Body of pancreas (tissue), 4 donors: ENCODE results near the gene CCDC81. TPM values are rescaled to one million over a fixed set of nuclear protein-coding genes. Genes with fewer than 3 reads are reported as not detected.

ENCODE experiments used
- ATAC-seq: fragments of 150-250 bp; one replicate; pipeline ENCODE4 v1.9.1; 2016
- DNase-seq, 4 donors: peaks; one replicate each; pipeline ENCODE4 v3.0.0-alpha.2; 2019
- H3K27ac ChIP-seq, 4 donors: fragments of 200-600 bp; sonication (generic); 1 replicate in 3 of 4; 2 replicates in 1 of 4; pipeline versions ENCODE4 v1.5.1 to v1.6.1; 2016 to 2019; ENCODE audit warnings: mild to moderate bottlenecking in 1 of 4, mixed read lengths in 1 of 4, moderate library complexity in 1 of 4
- H3K27me3 ChIP-seq, 2 donors: fragments of 200-600 bp; sonication (generic); one replicate each; pipeline ENCODE4 v1.6.0; 2016; ENCODE audit warnings: mild to moderate bottlenecking in 1 of 2
- H3K36me3 ChIP-seq, 2 donors: fragments of 200-600 bp; sonication (generic); replicated peaks in 1 of 2; 2 replicates each; pipeline ENCODE4 v1.5.1; 2016; ENCODE audit warnings: low read depth in 2 of 2; ENCODE audit not compliant: insufficient read depth in 1 of 2
- H3K4me1 ChIP-seq: fragments of 200-600 bp; sonication (generic); one replicate; pipeline ENCODE4 v1.6.0; 2016
- H3K4me3 ChIP-seq, 2 donors: fragments of 200-600 bp; sonication (generic); 1 replicate in 1 of 2; 2 replicates in 1 of 2; pipeline ENCODE4 v1.5.1; 2016 to 2019
- H3K9me3 ChIP-seq, 3 donors: fragments of 200-600 bp; sonication (generic); 1 replicate in 2 of 3; 2 replicates in 1 of 3; pipeline ENCODE4 v1.5.1; 2016
- CTCF ChIP-seq, 7 experiments: fragments of 450-650 bp in 4 of 7; fragments of 200-600 bp in 3 of 7; sonication (generic) in 3 of 7; IDR thresholded peaks; one replicate each; pipeline ENCODE4 v1.5.1; 2016 to 2019; ENCODE audit warnings: antibody characterized with exemption in 7 of 7
- POLR2A ChIP-seq, 3 donors: fragments of 450-650 bp; IDR thresholded peaks; one replicate each; pipeline ENCODE4 v1.6.1; 2016; ENCODE audit warnings: antibody characterized with exemption in 3 of 3, mild to moderate bottlenecking in 2 of 3
- WGBS, 2 donors: methylation state at CpG; one replicate each; pipeline ENCODE4 v1.1.5; 2017; 5-methylcytosine and 5-hydroxymethylcytosine counted together
- intact Hi-C: fragments of 100-400 bp; cut with DNase I; formaldehyde crosslinking; loops from one replicate; pipeline ENCODE4 v1.15.1; 2023
- total RNA-seq, 2 donors: library from RNA; depleted of rRNA; stranded (reverse); fragments of >200 nt; gene quantifications; one replicate each; pipeline ENCODE4 v1.1.0, GENCODE V29; 2016

Gene CCDC81
- total RNA-seq, 2 donors from 2014 or later, result 0.52 TPM; not detected in 1

GRCh38 chr11:86372586-86372985 is 2.1 kb upstream of the CCDC81 start:
- Histone ChIP-seq H3K27me3 (no peaks in the 10 kb centered on the region), H3K4me1 (peaks cover 7% of the 10 kb centered on the region), H3K27ac (no peak overlapping the region), H3K9me3 (no peaks in the 10 kb centered on the region), H3K4me3 (no peak overlapping the region), H3K36me3 (no peaks in the 10 kb centered on the region)
- ATAC-seq, result no peak
- no peak for TF ChIP-seq POLR2A (IDR thresholded peaks at IDR 0.05)
- no peak for DNase-seq
- intact Hi-C loops, result no loop called here

GRCh38 chr11:86374069-86374468 is 618 bp upstream of the CCDC81 start:
- H3K4me1 ChIP-seq, result peaks cover 7% of the 10 kb centered on the region
- no peaks in the 10 kb centered on the region for H3K9me3 ChIP-seq
- DNase-seq, result no peak
- 38 to 43% methylated on average over 1 of the region's 1 CpG for WGBS, 2 donors
- no peaks in the 10 kb centered on the region for H3K36me3 ChIP-seq
- H3K4me3 ChIP-seq, result no peak overlapping the region
- intact Hi-C loops, result no loop called here
- TF ChIP-seq POLR2A (IDR thresholded peaks at IDR 0.05) (no peak), CTCF (IDR thresholded peaks at IDR 0.05) (no peak)
- H3K27me3 ChIP-seq, result no peaks in the 10 kb centered on the region
- no peak for ATAC-seq
- H3K27ac ChIP-seq, result no peak overlapping the region

- no peaks in the 10 kb centered on the region for H3K9me3 ChIP-seq
- no peak for TF ChIP-seq POLR2A (IDR thresholded peaks at IDR 0.05)
- no peak for TF ChIP-seq CTCF (IDR thresholded peaks at IDR 0.05)
- no peaks in the 10 kb centered on the region for H3K27me3 ChIP-seq
- H3K4me3 ChIP-seq, result no peak overlapping the region
- intact Hi-C loops, result no loop called here
- ATAC-seq (no peak), DNase-seq (no peak)
- no peaks in the 10 kb centered on the region for H3K36me3 ChIP-seq
- H3K27ac ChIP-seq, result no peak overlapping the region
- peaks cover 7% of the 10 kb centered on the region for H3K4me1 ChIP-seq
Measured at GRCh38 chr11:86377972-86378371, 3.3 kb downstream of the CCDC81 start.

GRCh38 chr11:86380295-86381059 is 5.8 kb downstream of the CCDC81 start:
- ATAC-seq (no peak), DNase-seq (no peak)
- H3K4me1 ChIP-seq, result no peaks in the 10 kb centered on the region
- intact Hi-C loops, result no loop called here
- no peaks in the 10 kb centered on the region for H3K36me3 ChIP-seq
- H3K27me3 ChIP-seq, result no peaks in the 10 kb centered on the region
- H3K9me3 ChIP-seq, result no peaks in the 10 kb centered on the region
- 77 to 86% methylated on average over 2 of the region's 2 CpGs for WGBS, 2 donors
- H3K4me3 ChIP-seq, result no peak overlapping the region
- no peak for TF ChIP-seq CTCF (IDR thresholded peaks at IDR 0.05)
- no peak for TF ChIP-seq POLR2A (IDR thresholded peaks at IDR 0.05)
- H3K27ac ChIP-seq, result no peak overlapping the region

GRCh38 chr11:86383041-86383955 is 8.6 kb downstream of the CCDC81 start:
- Histone ChIP-seq H3K9me3 (no peaks in the 10 kb centered on the region), H3K4me3 (no peak overlapping the region), H3K27me3 (no peaks in the 10 kb centered on the region), H3K27ac (no peak overlapping the region), H3K36me3 (no peaks in the 10 kb centered on the region), H3K4me1 (no peaks in the 10 kb centered on the region)
- TF ChIP-seq CTCF (IDR thresholded peaks at IDR 0.05), result no peak
- TF ChIP-seq POLR2A (IDR thresholded peaks at IDR 0.05), result no peak
- intact Hi-C loops, result no loop called here
- ATAC-seq (no peak), DNase-seq (no peak)
- WGBS, 2 donors, result 73 to 75% methylated on average over 5 of the region's 5 CpGs
